HCT116 (cell line): Measurements from ENCODE around the gene GUCA2B. TPM values are rescaled to one million over a fixed set of nuclear protein-coding genes. Genes with fewer than 3 reads are reported as not detected.

Experiments used
- ATAC-seq: fragments of 200-7000 bp; cut with Tn5 transposase; 2 replicates; pipeline ENCODE4 v1.9.1; 2020; ENCODE audit warnings: mild to moderate bottlenecking, moderate library complexity
- BruUV-seq: library from RNA; stranded (reverse); fragments of 400-500 nt; replicated peaks from 2 replicates; lab custom pipeline; 2021; lab: Mats Ljungman, UMichigan
- CTCF ChIA-PET: fragments of 300-600 bp; sonication (Branson Sonifier 250); formaldehyde crosslinking; loops from one replicate; lab custom pipeline; 2021; ENCODE audit warnings: antibody characterized with exemption; lab: Charles Lee
- POLR2A ChIA-PET: fragments of 300-600, 350-600 bp; sonication (Branson Sonifier 250); formaldehyde crosslinking; loops from one replicate; lab custom pipeline; 2021; ENCODE audit warnings: antibody characterized with exemption; lab: Charles Lee
- RAD21 ChIA-PET, 2 experiments: fragments of 300-600 bp; sonication (Branson Sonifier 250); formaldehyde crosslinking; loops; one replicate each; lab custom pipeline; 2023; ENCODE audit warnings: low total read pairs in 2 of 2; ENCODE audit not compliant: uncharacterized antibody in 2 of 2, unreplicated experiment in 2 of 2, low non-redundant PET in 1 of 2; lab: Charles Lee
- DNase-seq: peaks from one replicate; pipeline ENCODE4 v3.0.0-alpha.2; 2010; ENCODE audit warnings: low read depth, low spot score
- H2AFZ ChIP-seq: fragments of 200-600 bp; shearing (Covaris generic), sonication (generic); 2 replicates; pipeline ENCODE4 v1.6.1; 2017; ENCODE audit warnings: low read depth, mixed run types, mixed read lengths, antibody characterized with exemption, low read length; ENCODE audit not compliant: poor library complexity, severe bottlenecking
- H3K27ac ChIP-seq: 2 replicates; pipeline ENCODE4 v1.5.1; 2012; ENCODE audit warnings: low read depth, low read length
- H3K27me3 ChIP-seq: fragments of 200-600 bp; sonication (generic); 2 replicates; pipeline ENCODE4 v1.6.1; 2016; ENCODE audit warnings: mixed run types, low read length, mixed read lengths; ENCODE audit not compliant: insufficient read depth
- H3K36me3 ChIP-seq, 2 experiments: fragments of 200-500 bp in 1 of 2; fragments of 200-600 bp in 1 of 2; sonication (Bioruptor generic) in 1 of 2; sonication (generic) in 1 of 2; 2 replicates each; pipeline versions ENCODE4 v1.5.1 to v1.6.1; 2014 to 2016; ENCODE audit warnings: low read length in 2 of 2, inconsistent platforms in 1 of 2, mixed read lengths in 1 of 2, mixed run types in 1 of 2; ENCODE audit not compliant: insufficient read depth in 2 of 2, control insufficient read depth in 1 of 2
- H3K4me1 ChIP-seq, 2 experiments: fragments of 200-600 bp in 1 of 2; sonication (generic) in 1 of 2; 2 replicates each; pipeline versions ENCODE4 v1.5.1 to v1.6.1; 2012 to 2017; ENCODE audit warnings: low read length in 2 of 2, inconsistent platforms in 1 of 2, mild to moderate bottlenecking in 1 of 2, mixed read lengths in 1 of 2, mixed run types in 1 of 2, moderate library complexity in 1 of 2; ENCODE audit not compliant: insufficient read depth in 2 of 2, control insufficient read depth in 1 of 2
- H3K4me2 ChIP-seq: fragments of 200-600 bp; sonication (generic); 2 replicates; pipeline ENCODE4 v1.6.1; 2017; ENCODE audit warnings: mixed run types, low read length, mixed read lengths
- H3K4me3 ChIP-seq, 2 experiments: fragments of 200-600 bp in 1 of 2; sonication (generic) in 1 of 2; replicated peaks in 1 of 2; 2 replicates each; pipeline ENCODE4 v1.5.1; 2011 to 2016; ENCODE audit warnings: low read length in 2 of 2, control low read depth in 1 of 2, low read depth in 1 of 2, mild to moderate bottlenecking in 1 of 2, mixed read lengths in 1 of 2, mixed run types in 1 of 2
- H3K79me2 ChIP-seq: fragments of 200-600 bp; sonication (generic); 2 replicates; pipeline ENCODE4 v1.6.1; 2017; ENCODE audit warnings: mild to moderate bottlenecking, mixed run types, low read length, moderate library complexity, mixed read lengths; ENCODE audit not compliant: insufficient read depth
- H3K9ac ChIP-seq: fragments of 200-600 bp; sonication (generic); 2 replicates; pipeline ENCODE4 v1.6.1; 2016; ENCODE audit warnings: low read length, mixed read lengths
- H3K9me2 ChIP-seq: fragments of 200-600 bp; sonication (generic), shearing (Covaris generic); 2 replicates; pipeline ENCODE4 v1.6.1; 2017; ENCODE audit warnings: mixed run types, mild to moderate bottlenecking, moderate library complexity; ENCODE audit not compliant: insufficient read depth
- H3K9me3 ChIP-seq, 2 experiments: fragments of 200-500 bp in 1 of 2; fragments of 200-600 bp in 1 of 2; sonication (Bioruptor generic) in 1 of 2; sonication (generic) in 1 of 2; 2 replicates each; pipeline ENCODE4 v1.6.1; 2014 to 2017; ENCODE audit warnings: low read length in 2 of 2, mixed read lengths in 2 of 2, inconsistent platforms in 1 of 2, low read depth in 1 of 2, mild to moderate bottlenecking in 1 of 2, mixed run types in 1 of 2, moderate library complexity in 1 of 2; ENCODE audit not compliant: control insufficient read depth in 1 of 2, insufficient read depth in 1 of 2
- H4K20me1 ChIP-seq: fragments of 200-600 bp; sonication (generic), shearing (Covaris generic); 2 replicates; pipeline ENCODE4 v1.6.1; 2017; ENCODE audit warnings: mixed run types, mild to moderate bottlenecking, moderate library complexity; ENCODE audit not compliant: insufficient read depth
- ELF1 ChIP-seq: IDR thresholded peaks from 2 replicates; pipeline ENCODE4 v1.6.1; 2012; ENCODE audit warnings: low read depth, borderline replicate concordance
- REST ChIP-seq: IDR thresholded peaks from 2 replicates; pipeline ENCODE4 v1.6.1; 2012; ENCODE audit warnings: low read depth
- SIN3A ChIP-seq: IDR thresholded peaks from 2 replicates; pipeline ENCODE4 v1.6.1; 2012; ENCODE audit warnings: low read depth
- intact Hi-C: fragments of 100-400 bp; cut with micrococcal nuclease; formaldehyde crosslinking; loops from 2 replicates; pipeline ENCODE4 v1.10.0; 2022
- total RNA-seq: library from RNA; stranded (reverse); gene quantifications from one replicate; pipeline ENCODE4 v1.2.1, GENCODE V29; 2021; ENCODE audit not compliant: unreplicated experiment

Gene GUCA2B
- total RNA-seq, 1 experiment from 2014 or later, result not detected

- no peaks in the 10 kb centered on the region for H3K4me1 ChIP-seq
- H3K4me3 ChIP-seq, result no peak overlapping the region
- CTCF ChIA-PET, result no interaction called here
- RAD21 ChIA-PET, result no interaction called here
- H3K36me3 ChIP-seq, result no peaks in the 10 kb centered on the region
- intact Hi-C loops, result no loop called here
- no peak for ATAC-seq
- POLR2A ChIA-PET, result no interaction called here
- no peak overlapping the region for H3K27ac ChIP-seq
- no peak overlapping the region for H3K9ac ChIP-seq
- H3K9me3 ChIP-seq, result no peaks in the 10 kb centered on the region
- no peak overlapping the region for H3K4me2 ChIP-seq
- TF ChIP-seq ELF1 (no peak), REST (no peak)
- H2AFZ ChIP-seq, result no peak overlapping the region
- no peak for DNase-seq
- H3K79me2 ChIP-seq, result no peaks in the 10 kb centered on the region
- no TSS peak for BruUV-seq
- no peaks in the 10 kb centered on the region for H3K27me3 ChIP-seq
- H3K9me2 ChIP-seq, result no peaks in the 10 kb centered on the region
- no peaks in the 10 kb centered on the region for H4K20me1 ChIP-seq
Observed at GRCh38 chr1:42125552-42125951, 27.7 kb upstream of the GUCA2B start.

- H3K79me2 ChIP-seq, result no peaks in the 10 kb centered on the region
- H3K4me3 ChIP-seq, result no peak overlapping the region
- RAD21 ChIA-PET, result no interaction called here
- no TSS peak for BruUV-seq
- no peaks in the 10 kb centered on the region for H3K36me3 ChIP-seq
- H3K9me3 ChIP-seq, result no peaks in the 10 kb centered on the region
- H3K4me2 ChIP-seq, result no peak overlapping the region
- DNase-seq, result no peak
- CTCF ChIA-PET, result no interaction called here
- H4K20me1 ChIP-seq, result no peaks in the 10 kb centered on the region
- TF ChIP-seq SIN3A, result no peak
- ATAC-seq, result no peak
- H3K9ac ChIP-seq, result no peak overlapping the region
- no peak overlapping the region for H2AFZ ChIP-seq
- POLR2A ChIA-PET, result no interaction called here
- intact Hi-C loops, result no loop called here
- no peaks in the 10 kb centered on the region for H3K27me3 ChIP-seq
- no peaks in the 10 kb centered on the region for H3K9me2 ChIP-seq
- no peaks in the 10 kb centered on the region for H3K4me1 ChIP-seq
- no peak overlapping the region for H3K27ac ChIP-seq
Observed at GRCh38 chr1:42127767-42128166, 25.4 kb upstream of the GUCA2B start.
